OCI-LY3 (cell line): Measurements from ENCODE around the gene FER1L5.

Experiments used
- CTCF ChIP-seq: fragments of 200-600, 300-600 bp; sonication (generic); IDR thresholded peaks from 2 replicates; pipeline ENCODE4 v1.5.1; 2014; ENCODE audit warnings: antibody characterized with exemption, low read length, low read depth
- EZH2phosphoT487 ChIP-seq: fragments of 200-600 bp; shearing (Covaris generic); IDR thresholded peaks from 2 replicates; pipeline ENCODE4 v1.6.1; 2018; ENCODE audit warnings: antibody characterized with exemption, mixed run types, low read depth

- TF ChIP-seq CTCF (no peak), EZH2phosphoT487 (no peak)
These were observed 42.5 kb downstream of the FER1L5 start for GRCh38 chr2:96684883-96685576.
